Fibroblast of skin of right quadriceps (primary cell): ENCODE measurements around the gene TRIM67.
A peak's percentile ranks its signal among the peaks of the same experiment; 100 is the strongest.
"Not testable (repeated sequence)": the region's sequence is repeated elsewhere in the genome, so short reads cannot be mapped to it uniquely, and the experiment has no call there.

Experiments used
- DNase-seq: peaks from one replicate; pipeline ENCODE4 v3.0.0-alpha.2; 2013

The TRIM67 gene

GRCh38 chr1:231209531-231209930 is 47.7 kb downstream of the TRIM67 start:
- DNase-seq = no peak

- DNase-seq = no peak
Observed at GRCh38 chr1:231210126-231210525, 48.3 kb downstream of the TRIM67 start.

- DNase-seq = peak; percentile 59
Observed at GRCh38 chr1:231211005-231211857, 49.4 kb downstream of the TRIM67 start.

DNA sequence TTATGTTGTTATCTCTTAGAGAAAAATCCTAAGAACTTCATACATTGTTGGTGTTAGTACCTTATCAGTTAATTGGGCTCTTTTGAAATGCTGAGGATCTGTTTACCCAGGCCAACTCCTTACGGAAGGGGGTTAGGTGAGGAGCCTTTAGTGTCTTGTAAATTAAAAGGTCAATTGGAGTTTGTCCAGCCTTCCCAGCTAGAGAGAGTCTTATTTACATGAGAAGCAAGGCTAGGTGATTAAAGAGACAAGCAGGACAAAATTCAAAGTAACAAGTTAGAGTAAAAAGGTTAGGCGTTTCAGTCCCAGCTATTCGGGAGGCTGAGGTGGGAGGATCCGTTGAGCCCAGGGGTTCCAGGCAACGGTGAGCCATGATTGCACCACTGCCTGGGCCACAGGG is 50.4 kb downstream of the TRIM67 start:
- DNase-seq = not testable (repeated sequence)

DNA sequence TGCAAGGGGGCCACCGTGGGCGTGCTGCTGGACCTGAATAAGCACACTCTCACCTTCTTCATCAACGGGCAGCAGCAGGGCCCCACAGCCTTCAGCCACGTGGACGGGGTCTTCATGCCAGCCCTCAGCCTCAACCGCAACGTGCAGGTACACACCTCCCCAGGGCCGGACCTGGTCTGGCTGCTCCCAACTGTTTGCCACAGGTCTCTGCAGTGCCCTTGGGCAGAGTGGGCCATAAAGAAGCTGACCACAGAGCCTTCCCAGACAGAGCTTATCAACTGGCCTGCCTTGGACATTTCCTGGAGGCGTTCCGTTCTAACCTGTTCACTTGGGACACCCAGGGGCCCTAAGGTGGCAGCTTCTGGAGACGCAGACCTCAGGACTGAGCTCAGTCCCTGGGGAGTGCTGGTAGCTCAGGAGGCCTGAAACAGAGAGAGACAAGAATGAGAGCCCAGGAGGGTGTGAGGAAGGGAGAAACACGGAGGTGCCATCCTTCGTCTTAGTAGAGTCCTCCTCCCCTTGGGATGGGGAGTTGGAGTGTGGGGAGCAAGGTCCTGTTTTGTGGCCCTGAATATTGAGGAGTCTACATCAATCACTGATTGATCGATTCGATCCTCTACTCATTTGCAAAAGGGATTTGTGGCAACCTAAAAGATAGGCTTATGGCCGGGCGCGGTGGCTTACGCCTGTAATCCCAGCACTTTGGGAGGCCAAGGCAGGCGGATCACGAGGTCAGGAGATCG is 52.1 kb downstream of the TRIM67 start:
- no peak for DNase-seq

GRCh38 chr1:231214918-231215680 is 53.2 kb downstream of the TRIM67 start:
- DNase-seq = no peak

- no peak for DNase-seq
Observed at GRCh38 chr1:231215681-231216385, 54.0 kb downstream of the TRIM67 start.

GRCh38 chr1:231216498-231216897 is 54.6 kb downstream of the TRIM67 start:
- no peak for DNase-seq

- DNase-seq = no peak
Observed at GRCh38 chr1:231217056-231217455, 55.2 kb downstream of the TRIM67 start.

DNA sequence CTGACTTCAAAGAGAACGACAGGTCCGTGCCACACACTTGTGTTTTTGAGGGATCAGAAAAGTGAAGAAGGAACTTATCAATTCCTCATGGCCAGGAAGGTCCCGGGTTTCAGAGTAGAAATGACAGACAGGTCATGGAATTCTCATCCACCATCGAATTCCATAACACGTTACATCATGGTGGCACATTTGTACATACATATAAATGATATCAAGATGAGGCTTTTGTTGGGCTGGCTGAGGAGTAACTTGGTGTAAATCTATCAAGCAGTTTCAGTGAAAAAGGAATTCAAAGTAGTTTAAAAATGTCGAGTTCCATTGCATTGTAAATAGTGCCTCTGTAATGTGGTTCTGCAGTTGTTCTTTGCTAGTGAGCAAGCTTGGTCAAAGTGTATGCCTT is 56.2 kb downstream of the TRIM67 start:
- DNase-seq = peak; percentile 6

GRCh38 chr1:231219422-231220401 is 57.9 kb downstream of the TRIM67 start:
- no peak for DNase-seq

DNA sequence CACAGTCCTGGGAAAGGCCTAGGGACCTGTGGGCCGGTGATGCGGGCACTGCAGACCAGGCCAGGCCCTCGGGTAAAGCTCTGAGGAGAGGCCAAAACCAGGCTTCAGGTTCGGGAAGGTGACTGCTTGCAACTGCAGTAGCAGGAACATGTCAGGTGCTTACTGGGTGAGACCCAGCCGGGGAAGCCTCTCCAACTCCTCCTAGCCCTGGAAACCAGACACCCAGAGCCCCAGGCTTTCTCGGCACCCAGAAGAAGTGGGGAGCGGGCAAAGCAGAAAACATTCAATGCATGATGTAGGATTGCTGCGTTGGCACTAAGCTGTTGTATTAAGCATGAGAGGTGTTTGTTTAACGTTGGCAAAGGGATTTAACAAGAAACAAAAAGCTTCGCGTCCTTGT is 58.9 kb downstream of the TRIM67 start:
- no peak for DNase-seq

GRCh38 chr1:231226156-231226555 is 64.3 kb downstream of the TRIM67 start:
- no peak for DNase-seq

GRCh38 chr1:231231511-231231910 is 69.7 kb downstream of the TRIM67 start:
- no peak for DNase-seq

DNA sequence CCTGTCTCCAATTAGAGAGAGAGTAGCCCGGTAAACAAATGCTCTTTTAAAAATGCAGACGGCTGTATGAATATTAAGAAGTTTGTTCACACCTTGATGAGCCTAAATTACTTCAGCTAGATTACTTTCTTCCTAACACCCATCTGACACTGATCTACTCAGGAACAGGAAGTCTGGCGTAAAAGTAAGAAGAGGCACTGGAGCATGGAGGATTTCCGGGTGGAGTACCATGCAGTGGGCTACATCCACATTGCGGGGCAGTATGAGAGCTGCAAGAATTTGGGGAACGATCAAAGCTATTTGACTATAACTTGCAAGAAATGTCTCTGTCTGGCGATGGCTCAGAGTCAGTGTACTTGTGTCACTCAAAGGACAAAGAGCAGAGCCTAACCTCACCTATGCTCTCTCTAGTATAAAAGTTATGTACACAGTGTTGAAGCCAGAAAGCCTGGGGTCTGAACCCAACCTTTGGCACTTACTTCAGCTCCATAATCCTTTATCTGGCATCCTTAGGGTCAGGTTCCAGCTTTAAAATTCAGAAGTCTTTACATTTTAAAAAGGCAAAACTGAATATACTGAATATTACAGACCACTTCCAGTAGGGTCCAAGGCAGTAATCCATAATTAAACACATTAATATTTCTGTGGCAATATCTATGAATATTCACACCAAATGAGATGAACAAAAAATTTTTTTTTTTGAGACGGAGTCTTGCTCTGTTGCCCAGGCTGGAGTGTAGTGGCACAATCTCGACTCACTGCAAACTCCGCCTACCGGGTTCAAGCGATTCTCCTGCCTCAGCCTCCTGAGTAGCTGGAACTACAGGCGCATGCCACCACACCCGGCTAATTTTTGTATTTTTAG is 71.2 kb downstream of the TRIM67 start:
- DNase-seq = no peak

GRCh38 chr1:231233735-231234417 is 72.0 kb downstream of the TRIM67 start:
- no peak for DNase-seq

GRCh38 chr1:231234506-231234905 is 72.6 kb downstream of the TRIM67 start:
- DNase-seq = no peak

GRCh38 chr1:231235526-231236207 is 73.8 kb downstream of the TRIM67 start:
- no peak for DNase-seq

DNA sequence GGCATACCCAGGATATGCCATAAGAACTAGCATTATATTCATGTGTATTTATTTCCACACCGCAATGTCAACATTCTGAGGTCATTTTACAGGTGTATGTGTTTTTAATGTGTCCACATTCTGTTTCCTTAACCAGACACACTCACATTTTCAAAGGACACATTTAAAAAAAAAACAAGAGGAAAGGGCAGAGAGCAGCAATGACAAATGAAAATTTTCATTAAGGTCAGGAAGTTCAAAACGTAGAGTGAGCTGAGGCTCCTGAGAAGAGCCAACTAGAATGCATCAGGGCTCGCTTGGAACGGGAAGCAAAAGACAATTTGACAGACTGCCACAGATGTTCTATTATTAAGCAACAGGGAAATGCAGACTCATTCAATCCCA is 74.3 kb downstream of the TRIM67 start:
- DNase-seq = no peak
